ENCODE measurements around the gene TRPM4. TPM values are rescaled to one million over a fixed set of nuclear protein-coding genes. Genes with fewer than 3 reads are reported as not detected.

The TRPM4 gene
- total and polyA plus RNA-seq, 11 donors: 16.8 to 45.3 (median 25.8) TPM

- DNase-seq (peak; percentile 47 to 70 (median 67)), ATAC-seq (peak in 2 of 4 donors; percentile 2 to 23)
- Histone ChIP-seq H3K4me1 (peaks cover 0 to 56% (median 40%) of the 10 kb centered on the region in 12 donors), H3K36me3 (no peaks in the 10 kb centered on the region), H3K27me3 (peaks cover 0 to 21% (median 0%) of the 10 kb centered on the region in 9 donors), H3K4me3 (peak overlapping the region in 11 of 12 donors; percentile 50 to 92 (median 74)), H3K9me3 (no peaks in the 10 kb centered on the region), H3K27ac (peak overlapping the region; percentile 70 to 100 (median 86))
- 58 to 73% (median 59%) methylated on average over 11 of the region's 11 CpGs for WGBS, 4 donors
- intact Hi-C loops (cut with DNase I): loop anchor here (2.0 to 5.0 kb wide), 5 partner anchors 29 to 156 kb away; partner anchors contain the start of genes LIN7B (in 4 of the 10), C19orf73 (in 2 of the 10), PPFIA3 (in 2 of the 10) and GYS1 (in 1 of the 10)
- TF ChIP-seq POLR2A (IDR thresholded peaks at IDR 0.05): peak in 1 of 2 donors; percentile 21
- no peak for TF ChIP-seq CTCF (IDR thresholded peaks at IDR 0.05)
Observed at GRCh38 chr19:49148044-49148682, 9.4 kb upstream of the TRPM4 start.

- TF ChIP-seq CTCF (IDR thresholded peaks at IDR 0.05): peak in 1 of 12 donors; percentile 2
- TF ChIP-seq POLR2A (IDR thresholded peaks at IDR 0.05): peak; percentile 7 to 85
Observed at GRCh38 chr19:49148784-49149651, 8.6 kb upstream of the TRPM4 start.

GRCh38 chr19:49149652-49150105, 7.9 kb upstream of the TRPM4 start:
- peaks cover 0 to 21% (median 0%) of the 10 kb centered on the region in 9 donors for H3K27me3 ChIP-seq
- peak; percentile 76 to 83 (median 79) for DNase-seq
- no peaks in the 10 kb centered on the region for H3K36me3 ChIP-seq
- no peaks in the 10 kb centered on the region for H3K9me3 ChIP-seq
- peak overlapping the region; percentile 70 to 100 (median 86) for H3K27ac ChIP-seq
- peak; percentile 45 to 59 (median 50) for ATAC-seq
- H3K4me3 ChIP-seq: peak overlapping the region; percentile 50 to 92 (median 74)
- TF ChIP-seq CTCF (IDR thresholded peaks at IDR 0.05) (peak in 1 of 12 donors; percentile 7), POLR2A (IDR thresholded peaks at IDR 0.05) (no peak)
- intact Hi-C loops (cut with DNase I): loop anchor here (2.0 to 10.0 kb wide), 7 partner anchors 31 to 275 kb away; partner anchors contain the start of genes C19orf73 (in 4 of the 10), LIN7B (in 4 of the 10), PPFIA3 (in 4 of the 10) and GYS1 (in 1 of the 10)
- H3K4me1 ChIP-seq: peaks cover 0 to 53% (median 39%) of the 10 kb centered on the region in 12 donors
- 0 to 4% (median 0%) methylated on average over 9 to 23 of the region's 23 CpGs for WGBS, 4 donors

More at GRCh38 chr19:49148784-49149651, 8.6 kb upstream of the TRPM4 start:
- peaks cover 0 to 21% (median 0%) of the 10 kb centered on the region in 9 donors for H3K27me3 ChIP-seq
- ATAC-seq (peak; percentile 74 to 86 (median 78)), DNase-seq (peak; percentile 97 to 99 (median 98))
- H3K9me3 ChIP-seq: no peaks in the 10 kb centered on the region
- H3K27ac ChIP-seq: peak overlapping the region; percentile 70 to 100 (median 86)
- WGBS, 4 donors: 3 to 4% (median 3%) methylated on average over 38 to 49 of the region's 49 CpGs
- intact Hi-C loops (cut with DNase I): loop anchor here (2.0 to 5.0 kb wide), 5 partner anchors 30 to 157 kb away; partner anchors contain the start of genes LIN7B (in 4 of the 10), C19orf73 (in 2 of the 10), PPFIA3 (in 2 of the 10) and GYS1 (in 1 of the 10)
- peaks cover 0 to 53% (median 39%) of the 10 kb centered on the region in 12 donors for H3K4me1 ChIP-seq
- H3K4me3 ChIP-seq: peak overlapping the region; percentile 50 to 92 (median 74)
- no peaks in the 10 kb centered on the region for H3K36me3 ChIP-seq
